BJ (cell line): ENCODE data around the gene TMEM229B. TPM values are rescaled to one million over a fixed set of nuclear protein-coding genes. Genes with fewer than 3 reads are reported as not detected.

ENCODE experiments used
- CTCF ChIA-PET: fragments of 350-600 bp; formaldehyde crosslinking; extraction: SDS; loops from one replicate; lab custom pipeline; 2021; ENCODE audit warnings: antibody characterized with exemption, inconsistent platforms; lab: Yijun Ruan, JAX
- POLR2A ChIA-PET: fragments of 300-600 bp; sonication (Branson Sonifier 250); formaldehyde crosslinking; extraction: SDS; loops from one replicate; lab custom pipeline; 2021; ENCODE audit warnings: antibody characterized with exemption; lab: Charles Lee
- DNase-seq: peaks from one replicate; pipeline ENCODE4 v3.0.0-alpha.2; 2011; ENCODE audit warnings: low read depth
- H3K27me3 ChIP-seq: 2 replicates; pipeline ENCODE4 v1.6.0; 2011; ENCODE audit warnings: low read length; ENCODE audit not compliant: control insufficient read depth, insufficient read depth
- H3K36me3 ChIP-seq: 2 replicates; pipeline ENCODE4 v1.5.1; 2011; ENCODE audit warnings: low read length; ENCODE audit not compliant: control insufficient read depth, insufficient read depth
- H3K4me3 ChIP-seq: 2 replicates; pipeline ENCODE4 v1.5.1; 2011; ENCODE audit warnings: low read depth, mild to moderate bottlenecking, control low read depth, low read length
- polyA plus RNA-seq: library from polyadenylated mRNA; depleted of rRNA; stranded (reverse); fragments of >200 nt; gene quantifications from 2 replicates; pipeline ENCODE4 v1.2.3, GENCODE V29; 2011
- TF ChIP-seq, protein P1 (sequence below): IDR thresholded peaks from 2 replicates; pipeline ENCODE4 v1.5.1; 2011; ENCODE audit warnings: low read depth, mild to moderate bottlenecking, control low read depth, inconsistent platforms, low read length, moderate library complexity; ENCODE audit not compliant: insufficient read depth

The TMEM229B gene
- polyA plus RNA-seq, 1 experiment = 0.25 TPM

- H3K27me3 ChIP-seq = peaks cover 9% of the 10 kb centered on the region
- CTCF ChIA-PET = interaction anchor here (1.2 kb wide), 1 partner anchor 13 kb away, joined by 4 read pairs; no protein-coding TSS in a partner anchor
- DNase-seq = no peak
- POLR2A ChIA-PET = no interaction called here
- no peak overlapping the region for H3K4me3 ChIP-seq
- H3K36me3 ChIP-seq = no peaks in the 10 kb centered on the region
- TF ChIP-seq, protein P1, sequence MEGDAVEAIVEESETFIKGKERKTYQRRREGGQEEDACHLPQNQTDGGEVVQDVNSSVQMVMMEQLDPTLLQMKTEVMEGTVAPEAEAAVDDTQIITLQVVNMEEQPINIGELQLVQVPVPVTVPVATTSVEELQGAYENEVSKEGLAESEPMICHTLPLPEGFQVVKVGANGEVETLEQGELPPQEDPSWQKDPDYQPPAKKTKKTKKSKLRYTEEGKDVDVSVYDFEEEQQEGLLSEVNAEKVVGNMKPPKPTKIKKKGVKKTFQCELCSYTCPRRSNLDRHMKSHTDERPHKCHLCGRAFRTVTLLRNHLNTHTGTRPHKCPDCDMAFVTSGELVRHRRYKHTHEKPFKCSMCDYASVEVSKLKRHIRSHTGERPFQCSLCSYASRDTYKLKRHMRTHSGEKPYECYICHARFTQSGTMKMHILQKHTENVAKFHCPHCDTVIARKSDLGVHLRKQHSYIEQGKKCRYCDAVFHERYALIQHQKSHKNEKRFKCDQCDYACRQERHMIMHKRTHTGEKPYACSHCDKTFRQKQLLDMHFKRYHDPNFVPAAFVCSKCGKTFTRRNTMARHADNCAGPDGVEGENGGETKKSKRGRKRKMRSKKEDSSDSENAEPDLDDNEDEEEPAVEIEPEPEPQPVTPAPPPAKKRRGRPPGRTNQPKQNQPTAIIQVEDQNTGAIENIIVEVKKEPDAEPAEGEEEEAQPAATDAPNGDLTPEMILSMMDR = no peak
Observed at GRCh38 chr14:67468378-67468730, 20.2 kb downstream of the TMEM229B start.

DNA sequence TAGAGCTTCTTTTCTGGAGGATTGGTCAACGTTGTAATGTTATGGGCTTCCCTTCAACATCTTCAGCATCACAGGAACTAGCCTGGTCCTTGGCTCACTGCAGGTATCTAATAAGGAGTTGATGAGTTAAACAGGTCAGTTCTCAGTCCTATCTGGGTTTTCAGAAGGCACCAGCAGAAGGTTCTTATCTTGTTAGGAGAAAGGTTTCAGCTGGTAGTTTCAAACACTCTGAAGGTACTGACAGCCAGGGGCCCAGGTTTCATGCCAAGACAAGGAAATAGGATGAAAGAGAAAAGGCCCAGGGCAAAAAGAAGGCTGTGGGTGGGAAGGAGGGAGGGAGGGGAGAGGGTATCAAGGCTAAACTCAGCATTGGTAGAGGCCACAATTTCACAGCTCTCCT lies 21.4 kb downstream of the TMEM229B start:
- H3K36me3 ChIP-seq = no peaks in the 10 kb centered on the region
- H3K4me3 ChIP-seq = no peak overlapping the region
- TF ChIP-seq, protein P1 = no peak
- peaks cover 9% of the 10 kb centered on the region for H3K27me3 ChIP-seq
- ChIA-PET CTCF (interaction anchor here (0.6 to 1.7 kb wide), 3 partner anchors 9 to 39 kb away, joined by 3 read pairs; no protein-coding TSS in a partner anchor), POLR2A (no interaction called here)
- DNase-seq = no peak

DNA sequence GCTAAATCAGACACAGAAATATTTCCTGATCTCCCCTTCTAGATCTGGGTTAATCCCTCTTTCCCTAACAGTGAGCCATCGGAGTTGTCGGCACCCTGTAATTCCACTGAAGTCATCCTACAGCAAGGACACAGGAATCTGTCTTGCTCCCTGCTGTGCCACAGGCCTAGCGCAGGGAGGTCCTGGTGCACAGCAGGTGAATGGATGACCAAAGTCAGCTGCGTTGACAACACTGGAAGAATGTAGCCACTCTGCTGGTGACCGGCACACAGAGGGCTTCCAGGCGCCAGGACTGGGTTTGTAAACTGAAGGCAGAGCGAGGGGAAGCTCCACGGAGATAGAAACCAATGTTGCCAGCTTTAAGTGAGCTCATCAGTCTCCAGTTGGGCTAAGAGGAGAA lies 23.6 kb downstream of the TMEM229B start:
- Histone ChIP-seq H3K27me3 (peaks cover 11% of the 10 kb centered on the region), H3K4me3 (no peak overlapping the region), H3K36me3 (no peaks in the 10 kb centered on the region)
- no peak for DNase-seq
- ChIA-PET POLR2A (no interaction called here), CTCF (interaction anchor here (1.7 to 2.3 kb wide), 2 partner anchors 37 to 107 kb away, joined by 4 to 7 read pairs; no protein-coding TSS in a partner anchor)
- TF ChIP-seq, protein P1 = no peak

DNA sequence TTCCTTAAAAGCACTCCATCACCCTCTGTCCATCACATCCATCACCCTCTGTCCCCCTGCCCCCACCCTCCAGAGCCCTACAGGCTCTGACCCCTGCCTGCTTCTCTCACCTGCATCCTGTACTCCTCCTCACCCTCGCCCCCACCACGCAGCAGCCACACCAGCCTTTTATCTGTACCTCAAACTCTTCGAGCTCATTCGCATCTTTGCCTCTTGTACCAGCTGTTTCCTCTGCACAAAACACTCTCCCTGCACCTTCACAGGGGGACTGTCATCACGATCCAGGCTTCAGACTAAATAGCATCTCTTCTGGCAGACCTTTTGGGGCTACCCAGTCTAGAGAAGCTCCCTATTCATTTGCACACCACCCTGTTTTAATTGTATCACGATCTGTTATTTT lies 24.1 kb downstream of the TMEM229B start:
- TF ChIP-seq, protein P1 = no peak
- POLR2A ChIA-PET = no interaction called here

GRCh38 chr14:67463900-67464299 lies 24.6 kb downstream of the TMEM229B start:
- TF ChIP-seq, protein P1 = no peak
- Histone ChIP-seq H3K27me3 (peaks cover 11% of the 10 kb centered on the region), H3K4me3 (no peak overlapping the region), H3K36me3 (no peaks in the 10 kb centered on the region)
- no peak for DNase-seq
- CTCF ChIA-PET = interaction anchor here (1.7 to 2.3 kb wide), 2 partner anchors 36 to 108 kb away, joined by 7 read pairs; no protein-coding TSS in a partner anchor
- POLR2A ChIA-PET = no interaction called here

More for the DNA sequence above, 24.1 kb downstream of the TMEM229B start:
- Histone ChIP-seq H3K4me3 (no peak overlapping the region), H3K36me3 (no peaks in the 10 kb centered on the region), H3K27me3 (peaks cover 11% of the 10 kb centered on the region)
- CTCF ChIA-PET = interaction anchor here (1.7 to 2.3 kb wide), 2 partner anchors 36 to 107 kb away, joined by 7 read pairs; no protein-coding TSS in a partner anchor
- no peak for DNase-seq
